ENCODE results near the gene NEK11. TPM values are rescaled to one million over a fixed set of nuclear protein-coding genes. Genes with fewer than 3 reads are reported as not detected.
"Not testable (repeated sequence)": the region's sequence is repeated elsewhere in the genome, so short reads cannot be mapped to it uniquely, and the experiment has no call there.

The NEK11 gene
- polyA plus RNA-seq, 1 donor (not counting 4 experiments of a cell fraction or from before 2014, with no cell fraction given) = 9.4 TPM

DNA sequence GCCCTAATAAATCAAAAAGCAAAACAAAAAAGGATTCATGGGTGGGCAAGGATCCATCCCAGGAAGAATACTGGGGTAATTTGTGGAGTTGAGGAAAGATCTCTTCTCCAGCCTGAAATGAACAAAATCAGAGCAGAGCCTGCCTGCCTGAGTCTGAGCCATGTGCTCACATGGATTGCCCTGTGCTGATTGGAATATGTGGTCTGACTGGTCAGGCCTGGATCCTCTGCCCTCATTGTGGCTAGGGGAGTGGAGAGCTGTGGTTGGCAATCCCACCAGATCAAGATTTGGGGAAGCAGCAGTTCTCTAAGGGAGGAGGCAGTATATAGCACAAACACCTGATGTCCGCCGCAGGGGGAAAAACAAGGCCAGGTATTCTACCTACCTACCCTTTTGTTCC lies 348.1 kb downstream of the NEK11 start:
- TF ChIP-seq CTCF (optimal IDR thresholded peaks at IDR 0.05 in 1 of 3, IDR thresholded peaks at IDR 0.05 in 1 of 3, conservative IDR thresholded peaks at IDR 0.05 in 1 of 3; ENCODE audit: extremely low read depth in 1 of 3, insufficient read depth in 2 of 3, low read length in 3 of 3) (no peak), EZH2 (IDR thresholded peaks at IDR 0.05; ENCODE audit: low read length) (no peak)
- Histone ChIP-seq H3K4me3 (ENCODE audit: control insufficient read depth in 2 of 3, extremely low read depth in 1 of 3, insufficient read depth in 2 of 3, low read depth in 1 of 3, low read length in 3 of 3) (no peak overlapping the region), H3K9ac (ENCODE audit: control insufficient read depth, extremely low read depth, insufficient read depth, low read length) (no peak overlapping the region), H3K79me2 (ENCODE audit: control insufficient read depth, insufficient read depth, low read length) (no peaks in the 10 kb centered on the region), H4K20me1 (ENCODE audit: control insufficient read depth, extremely low read depth, insufficient read depth, low read length) (no peaks in the 10 kb centered on the region), H3K9me3 (ENCODE audit: control insufficient read depth, low read depth, low read length) (no peaks in the 10 kb centered on the region), H3K36me3 (ENCODE audit: control insufficient read depth in 2 of 2, extremely low read depth in 1 of 2, insufficient read depth in 2 of 2, low read length in 2 of 2) (no peaks in the 10 kb centered on the region), H3K4me2 (ENCODE audit: control insufficient read depth, extremely low read depth, insufficient read depth, low read depth, low read length) (no peak overlapping the region), H3K27me3 (ENCODE audit: control insufficient read depth, extremely low read depth, insufficient read depth, low read length) (no peaks in the 10 kb centered on the region), H3K27ac (ENCODE audit: control insufficient read depth, insufficient read depth, low read length) (no peak overlapping the region), H3K9me1 (ENCODE audit: control insufficient read depth, extremely low read depth, insufficient read depth, low read length) (no peaks in the 10 kb centered on the region), H3K4me1 (ENCODE audit: control insufficient read depth, extremely low read depth, insufficient read depth, low read length) (no peaks in the 10 kb centered on the region), H2AFZ (ENCODE audit: control insufficient read depth, low read length) (no peak overlapping the region)
- dilution Hi-C loops (cut with MboI; ENCODE audit: extremely low pct_ligation_motif_present, low sequenced_read_pairs) = no loop called here
- FAIRE-seq (no peak), DNase-seq (ENCODE audit: low read depth, low spot score) (no peak)

GRCh38 chr3:131380821-131381444 lies 354.3 kb downstream of the NEK11 start:
- peak overlapping the region; percentile 85 to 92 (median 90) for H3K4me3 ChIP-seq (ENCODE audit: control insufficient read depth in 2 of 3, extremely low read depth in 1 of 3, insufficient read depth in 2 of 3, low read depth in 1 of 3, low read length in 3 of 3)

More at GRCh38 chr3:131380821-131381444, 354.3 kb downstream of the NEK11 start:
- H3K27me3 ChIP-seq (ENCODE audit: control insufficient read depth, extremely low read depth, insufficient read depth, low read length); H4K20me1 ChIP-seq (ENCODE audit: control insufficient read depth, extremely low read depth, insufficient read depth, low read length); H3K9me1 ChIP-seq (ENCODE audit: control insufficient read depth, extremely low read depth, insufficient read depth, low read length); H3K4me1 ChIP-seq (ENCODE audit: control insufficient read depth, extremely low read depth, insufficient read depth, low read length); H3K36me3 ChIP-seq (ENCODE audit: control insufficient read depth in 2 of 2, extremely low read depth in 1 of 2, insufficient read depth in 2 of 2, low read length in 2 of 2); DNase-seq (ENCODE audit: low read depth, low spot score); H3K9me3 ChIP-seq (ENCODE audit: control insufficient read depth, low read depth, low read length); H3K79me2 ChIP-seq (ENCODE audit: control insufficient read depth, insufficient read depth, low read length); dilution Hi-C loops (cut with MboI; ENCODE audit: extremely low pct_ligation_motif_present, low sequenced_read_pairs): not testable (repeated sequence)
- peak overlapping the region; percentile 83 for H3K4me2 ChIP-seq (ENCODE audit: control insufficient read depth, extremely low read depth, insufficient read depth, low read depth, low read length)
- peak overlapping the region; percentile 83 for H3K9ac ChIP-seq (ENCODE audit: control insufficient read depth, extremely low read depth, insufficient read depth, low read length)
- peak overlapping the region; percentile 65 for H3K27ac ChIP-seq (ENCODE audit: control insufficient read depth, insufficient read depth, low read length)
- peak overlapping the region; percentile 98 for H2AFZ ChIP-seq (ENCODE audit: control insufficient read depth, low read length)
- FAIRE-seq = peak; percentile 29

All from keratinocyte (primary cell).